ENCODE results near the gene SYVN1. TPM values are rescaled to one million over a fixed set of nuclear protein-coding genes. Genes with fewer than 3 reads are reported as not detected.
A peak's percentile ranks its signal among the peaks of the same experiment; 100 is the strongest.

SYVN1 gene
- total and polyA plus RNA-seq, 2 donors (not counting 1 experiment from before 2014, with no cell fraction given) = 187 to 282 TPM

DNA sequence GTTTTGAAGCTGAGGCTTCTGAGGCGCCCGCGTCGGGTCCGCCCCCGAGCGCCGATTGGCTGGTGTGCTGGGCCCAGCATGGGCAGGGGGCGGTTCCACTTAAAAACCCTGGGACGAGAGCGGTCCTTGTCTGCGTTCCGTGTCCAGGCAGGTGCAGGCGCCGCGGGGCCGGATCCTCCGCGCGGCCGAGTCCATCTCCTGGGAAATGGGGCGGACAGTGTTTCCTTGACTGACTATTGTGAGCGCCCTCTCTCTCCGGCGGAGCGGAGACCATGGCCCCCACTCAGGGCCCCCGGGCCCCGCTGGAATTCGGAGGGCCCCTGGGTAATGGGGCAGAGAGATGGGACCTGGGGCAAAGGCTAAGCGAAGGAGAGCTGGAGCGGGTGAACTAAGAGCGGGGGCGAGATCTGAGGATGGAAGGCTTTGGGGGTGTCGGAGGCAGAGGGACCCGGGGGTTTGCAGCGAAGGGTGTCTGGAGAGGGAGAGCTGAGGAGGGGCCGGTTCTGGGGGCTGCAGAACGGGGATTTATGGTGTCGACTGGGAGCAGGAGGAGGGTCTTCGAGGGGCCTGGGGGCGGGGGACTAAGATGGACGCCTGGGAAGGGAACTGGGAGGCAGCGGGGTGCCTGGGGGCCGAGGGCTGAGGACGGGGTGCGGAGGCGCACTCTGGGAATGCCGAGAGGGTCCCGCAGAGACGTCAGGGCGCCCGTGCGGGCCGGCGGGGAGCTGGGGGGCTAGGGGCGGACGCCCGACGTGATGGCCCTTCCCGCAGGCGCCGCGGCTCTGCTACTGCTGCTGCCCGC is 22.4 kb downstream of the SYVN1 start, which contains the start of gene TM7SF2:
TM7SF2 (plus strand) TSS at position 129 of the 802 bp plus-strand sequence; CDS start at position 273, 144 bp downstream.
- peaks cover 50% of the 10 kb centered on the region for H3K79me2 ChIP-seq (ENCODE audit: control insufficient read depth, insufficient read depth, low read length)
- peaks cover 46% of the 10 kb centered on the region for H4K20me1 ChIP-seq (ENCODE audit: control insufficient read depth, insufficient read depth, low read length, poor library complexity, severe bottlenecking)
- peak within 1 kb of the TSS; percentile 44 to 54 for H3K27ac ChIP-seq (ENCODE audit: low read length in 2 of 2)
- TF ChIP-seq, protein P1, sequence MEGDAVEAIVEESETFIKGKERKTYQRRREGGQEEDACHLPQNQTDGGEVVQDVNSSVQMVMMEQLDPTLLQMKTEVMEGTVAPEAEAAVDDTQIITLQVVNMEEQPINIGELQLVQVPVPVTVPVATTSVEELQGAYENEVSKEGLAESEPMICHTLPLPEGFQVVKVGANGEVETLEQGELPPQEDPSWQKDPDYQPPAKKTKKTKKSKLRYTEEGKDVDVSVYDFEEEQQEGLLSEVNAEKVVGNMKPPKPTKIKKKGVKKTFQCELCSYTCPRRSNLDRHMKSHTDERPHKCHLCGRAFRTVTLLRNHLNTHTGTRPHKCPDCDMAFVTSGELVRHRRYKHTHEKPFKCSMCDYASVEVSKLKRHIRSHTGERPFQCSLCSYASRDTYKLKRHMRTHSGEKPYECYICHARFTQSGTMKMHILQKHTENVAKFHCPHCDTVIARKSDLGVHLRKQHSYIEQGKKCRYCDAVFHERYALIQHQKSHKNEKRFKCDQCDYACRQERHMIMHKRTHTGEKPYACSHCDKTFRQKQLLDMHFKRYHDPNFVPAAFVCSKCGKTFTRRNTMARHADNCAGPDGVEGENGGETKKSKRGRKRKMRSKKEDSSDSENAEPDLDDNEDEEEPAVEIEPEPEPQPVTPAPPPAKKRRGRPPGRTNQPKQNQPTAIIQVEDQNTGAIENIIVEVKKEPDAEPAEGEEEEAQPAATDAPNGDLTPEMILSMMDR (IDR thresholded peaks at IDR 0.05) = no peak
- no peak for TF ChIP-seq EZH2 (IDR thresholded peaks at IDR 0.05; ENCODE audit: borderline replicate concordance, insufficient read depth, low read depth, low read length, poor library complexity, severe bottlenecking)
- intact Hi-C loops (cut with micrococcal nuclease) = loop anchor here (1.0 to 10.0 kb wide), 8 partner anchors 16 to 503 kb away; partner anchors contain the start of genes ATG2A, CDC42BPG, CDC42EP2 and MAP3K11
- peaks cover 29 to 52% of the 10 kb centered on the region in 2 donors for H3K4me1 ChIP-seq (ENCODE audit: control insufficient read depth in 2 of 2, insufficient read depth in 2 of 2, low read length in 2 of 2)
- Mint-ChIP-seq H3K27ac (peak within 1 kb of the TSS; percentile 84), H3K27me3 (no peaks in the 10 kb centered on the region), H3K9me3 (ENCODE audit: insufficient read depth) (no peaks in the 10 kb centered on the region), H3K4me1 (peaks cover 52% of the 10 kb centered on the region), H3K4me3 (peak within 1 kb of the TSS; percentile 89)
- CTCF ChIA-PET = interaction anchor here (0.5 to 7.7 kb wide), 27 partner anchors 8 to 340 kb away, joined by 3 to 118 read pairs (median 4); partner anchors contain the start of genes ARL2, CAPN1, CDCA5 and FAU
- H3K4me2 ChIP-seq (replicated peaks; ENCODE audit: low read depth, low read length, poor library complexity, severe bottlenecking) = peak within 1 kb of the TSS; percentile 99
- H3K9me3 ChIP-seq (ENCODE audit: control extremely low read depth in 1 of 3, control insufficient read depth in 2 of 3, insufficient read depth in 1 of 3, low read length in 2 of 3) = no peaks in the 10 kb centered on the region
- ATAC-seq (ENCODE audit: low read depth) = peak; percentile 81
- H3K9ac ChIP-seq (ENCODE audit: low read length) = peak within 1 kb of the TSS; percentile 80
- peak; percentile 94 for DNase-seq
- WGBS (ENCODE audit: insufficient coverage) = under 1% methylated on average over 62 of the region's 64 CpGs
- peaks cover 0 to 35% of the 10 kb centered on the region in 2 experiments for H3K36me3 ChIP-seq (replicated peaks in 1 of 2; ENCODE audit: control extremely low read depth in 1 of 2, control insufficient read depth in 1 of 2, extremely low read depth in 1 of 2, insufficient read depth in 2 of 2, low read length in 1 of 2)
- peak within 1 kb of the TSS; percentile 16 to 92 (median 68) for H3K4me3 ChIP-seq (ENCODE audit: control extremely low read depth in 1 of 5, extremely low read depth in 1 of 5, insufficient read depth in 1 of 5, low read depth in 2 of 5, low read length in 4 of 5)
- peak within 1 kb of the TSS; percentile 64 for H2AFZ ChIP-seq (ENCODE audit: insufficient read depth, low read depth, low read length, poor library complexity, severe bottlenecking)
- no peaks in the 10 kb centered on the region for H3K27me3 ChIP-seq (replicated peaks in 1 of 4; ENCODE audit: control extremely low read depth in 1 of 4, control insufficient read depth in 3 of 4, insufficient read depth in 4 of 4, low read length in 3 of 4)
- POLR2A ChIA-PET = interaction anchor here (0.6 to 3.6 kb wide), 12 partner anchors 10 to 396 kb away, joined by 3 to 27 read pairs (median 7); partner anchors contain the start of genes ARL2, CAPN1, DPF2 and FAU
